Kidney (tissue), 14 donors: ENCODE data around the gene KDM6A. TPM values are rescaled to one million over a fixed set of nuclear protein-coding genes. Genes with fewer than 3 reads are reported as not detected.
A peak's percentile ranks its signal among the peaks of the same experiment; 100 is the strongest.

Source experiments
- DNase-seq, 5 donors: peaks; one replicate each; pipeline ENCODE4 v3.0.0-alpha.2; 2013 to 2020
- FAIRE-seq: peaks from 2 replicates; lab custom pipeline; 2012; peaks lifted over from hg19 to GRCh38; lab: Jason Lieb, UNC
- H3K27ac ChIP-seq, 2 donors: one replicate each; pipeline ENCODE4 v1.7.0; 2013; ENCODE audit warnings: low read depth in 2 of 2, low read length in 2 of 2, inconsistent platforms in 1 of 2
- H3K27me3 ChIP-seq: one replicate; pipeline ENCODE4 v1.7.1; 2013; ENCODE audit warnings: low read length, inconsistent platforms; ENCODE audit not compliant: control insufficient read depth, insufficient read depth
- H3K36me3 ChIP-seq, 3 donors: one replicate each; pipeline versions ENCODE4 v1.7.0 to v1.7.1; 2013; ENCODE audit warnings: low read length in 3 of 3, control low read depth in 1 of 3, inconsistent platforms in 1 of 3; ENCODE audit not compliant: insufficient read depth in 3 of 3, control insufficient read depth in 2 of 3
- H3K4me1 ChIP-seq, 3 donors: one replicate each; pipeline versions ENCODE4 v1.7.0 to v1.7.1; 2013; ENCODE audit warnings: low read length in 3 of 3, inconsistent platforms in 1 of 3, low read depth in 1 of 3; ENCODE audit not compliant: control insufficient read depth in 2 of 3, insufficient read depth in 2 of 3
- H3K4me3 ChIP-seq, 3 donors: one replicate each; pipeline versions ENCODE4 v1.7.0 to v1.8.1; 2013; ENCODE audit warnings: low read length in 3 of 3, control low read depth in 1 of 3, inconsistent platforms in 1 of 3
- H3K9ac ChIP-seq, 3 donors: one replicate each; pipeline versions ENCODE4 v1.7.0 to v1.7.1; 2013; ENCODE audit warnings: low read length in 3 of 3, control low read depth in 1 of 3, inconsistent platforms in 1 of 3
- H3K9me3 ChIP-seq, 3 donors: one replicate each; pipeline versions ENCODE4 v1.7.0 to v1.7.1; 2013; ENCODE audit warnings: low read length in 3 of 3, control low read depth in 1 of 3, inconsistent platforms in 1 of 3; ENCODE audit not compliant: control insufficient read depth in 2 of 3, insufficient read depth in 1 of 3
- CTCF ChIP-seq: IDR thresholded peaks from 3 replicates; pipeline ENCODE4 v1.5.1; 2012; ENCODE audit warnings: mild to moderate bottlenecking, moderate library complexity, borderline replicate concordance; ENCODE audit not compliant: insufficient read depth; ENCODE audit errors: extremely low read depth
- intact Hi-C: fragments of 100-400 bp; cut with DNase I; formaldehyde crosslinking; loops from one replicate; pipeline ENCODE4 v1.11.1; 2022
- polyA plus RNA-seq: library from polyadenylated mRNA; stranded (reverse); fragments of 350-450 nt; fragmentation: Illumina TruSeq; extraction: RNeasy Lipid Tissue Mini Kit (QIAGEN cat#74804); gene quantifications from one replicate; pipeline ENCODE4 v1.2.3, GENCODE V29; 2014; ENCODE audit warnings: low read depth, low replicate concordance; ENCODE audit not compliant: insufficient read depth
- total RNA-seq: library from RNA; stranded (reverse); fragmentation: NEBNext Ultra II Directional; extraction: Animal tissue kit (Norgen Biotek cat#: 25700); gene quantifications from one replicate; pipeline ENCODE4 v1.2.1, GENCODE V29; 2021
- donor health status: control.
- donor health status: control.
- donor health status: control.
- donor health status: control.
- donor health status: control.
- donor health status: DM: yes; HTN: yes; CAD: no.
- donor health status: Normal renal cell carcinoma (clear cell type).

Gene KDM6A
- total and polyA plus RNA-seq, 2 donors from 2014 or later, result 7.7 to 40.8 TPM

- FAIRE-seq (no peak), DNase-seq (peak in 2 of 5 donors; percentile 23 to 61)
- H3K27me3 ChIP-seq, result no peaks in the 10 kb centered on the region
- no peak overlapping the region for H3K27ac ChIP-seq
- no peaks in the 10 kb centered on the region for H3K36me3 ChIP-seq
- TF ChIP-seq CTCF, result no peak
- intact Hi-C loops, result no loop called here
- H3K4me1 ChIP-seq, result no peaks in the 10 kb centered on the region
- no peak overlapping the region for H3K9ac ChIP-seq
- H3K4me3 ChIP-seq, result no peak overlapping the region
- no peaks in the 10 kb centered on the region for H3K9me3 ChIP-seq
Observed at GRCh38 chrX:45001048-45001447, 128.1 kb downstream of the KDM6A start.

- Histone ChIP-seq H3K9me3 (no peaks in the 10 kb centered on the region), H3K36me3 (no peaks in the 10 kb centered on the region), H3K27me3 (no peaks in the 10 kb centered on the region), H3K27ac (no peak overlapping the region), H3K9ac (no peak overlapping the region), H3K4me3 (no peak overlapping the region), H3K4me1 (no peaks in the 10 kb centered on the region)
- FAIRE-seq (peak; percentile 95), DNase-seq (no peak)
- intact Hi-C loops, result no loop called here
- no peak for TF ChIP-seq CTCF
Observed at GRCh38 chrX:45003085-45003484, 130.1 kb downstream of the KDM6A start.

GRCh38 chrX:45006002-45006800, 133.2 kb downstream of the KDM6A start:
- TF ChIP-seq CTCF, result no peak
- Histone ChIP-seq H3K4me1 (no peaks in the 10 kb centered on the region), H3K36me3 (no peaks in the 10 kb centered on the region), H3K9me3 (no peaks in the 10 kb centered on the region), H3K27ac (no peak overlapping the region), H3K4me3 (no peak overlapping the region), H3K9ac (no peak overlapping the region), H3K27me3 (no peaks in the 10 kb centered on the region)
- DNase-seq, result peak in 1 of 5 donors; percentile 22
- no peak for FAIRE-seq
- intact Hi-C loops, result no loop called here
